ENCODE data around the gene ZYX. TPM values are rescaled to one million over a fixed set of nuclear protein-coding genes. Genes with fewer than 3 reads are reported as not detected.
A peak's percentile ranks its signal among the peaks of the same experiment; 100 is the strongest.

ZYX gene
- total and polyA plus RNA-seq, 5 donors from 2014 or later, result 81.1 to 174 (median 92.8) TPM

GRCh38 chr7:143434660-143435059 lies 53.5 kb downstream of the ZYX start:
- Histone ChIP-seq H3K36me3 (ENCODE audit: control insufficient read depth, insufficient read depth, low read length) (no peaks in the 10 kb centered on the region), H3K27ac (ENCODE audit: insufficient read depth, low read length, poor library complexity, severe bottlenecking) (no peak overlapping the region), H3K4me3 (ENCODE audit: low read depth, low read length) (no peak overlapping the region), H3K27me3 (ENCODE audit: control insufficient read depth, insufficient read depth, low read length) (peaks cover 1% of the 10 kb centered on the region), H3K9me3 (ENCODE audit: control insufficient read depth in 2 of 2, low read length in 2 of 2) (no peaks in the 10 kb centered on the region), H3K4me1 (ENCODE audit: control insufficient read depth, insufficient read depth, low read length, poor library complexity, severe bottlenecking) (no peaks in the 10 kb centered on the region)
- H3K4me1 Mint-ChIP-seq, result peaks cover 4 to 26% (median 12%) of the 10 kb centered on the region in 4 donors
- no peak overlapping the region for H3K27ac Mint-ChIP-seq
- no peaks in the 10 kb centered on the region for H3K9me3 Mint-ChIP-seq
- peaks cover 8% of the 10 kb centered on the region for H3K36me3 Mint-ChIP-seq
- no peak for ATAC-seq (ENCODE audit: low read depth in 2 of 2)
- H3K27me3 Mint-ChIP-seq, result peaks cover 46% of the 10 kb centered on the region
- H3K4me3 Mint-ChIP-seq, result no peak overlapping the region
- DNase-seq, result no peak

GRCh38 chr7:143435266-143435665 lies 54.1 kb downstream of the ZYX start:
- Mint-ChIP-seq H3K27me3 (peaks cover 48% of the 10 kb centered on the region), H3K27ac (no peak overlapping the region), H3K9me3 (no peaks in the 10 kb centered on the region), H3K4me3 (no peak overlapping the region), H3K36me3 (peaks cover 11% of the 10 kb centered on the region), H3K4me1 (peaks cover 4 to 26% (median 13%) of the 10 kb centered on the region in 4 donors)
- ATAC-seq (ENCODE audit: low read depth in 2 of 2) (no peak), DNase-seq (no peak)
- H3K36me3 ChIP-seq (ENCODE audit: control insufficient read depth, insufficient read depth, low read length), result no peaks in the 10 kb centered on the region
- H3K27me3 ChIP-seq (ENCODE audit: control insufficient read depth, insufficient read depth, low read length), result peaks cover 1% of the 10 kb centered on the region
- no peaks in the 10 kb centered on the region for H3K4me1 ChIP-seq (ENCODE audit: control insufficient read depth, insufficient read depth, low read length, poor library complexity, severe bottlenecking)
- H3K9me3 ChIP-seq (ENCODE audit: control insufficient read depth in 2 of 2, low read length in 2 of 2), result no peaks in the 10 kb centered on the region
- no peak overlapping the region for H3K27ac ChIP-seq (ENCODE audit: insufficient read depth, low read length, poor library complexity, severe bottlenecking)
- H3K4me3 ChIP-seq (ENCODE audit: low read depth, low read length), result no peak overlapping the region

GRCh38 chr7:143436325-143436946 lies 55.3 kb downstream of the ZYX start:
- no peak for ATAC-seq (ENCODE audit: low read depth in 2 of 2)
- Mint-ChIP-seq H3K9me3 (no peaks in the 10 kb centered on the region), H3K4me3 (no peak overlapping the region), H3K27me3 (peaks cover 37% of the 10 kb centered on the region), H3K4me1 (peaks cover 4 to 26% (median 13%) of the 10 kb centered on the region in 4 donors), H3K27ac (no peak overlapping the region), H3K36me3 (peaks cover 11% of the 10 kb centered on the region)
- Histone ChIP-seq H3K27ac (ENCODE audit: insufficient read depth, low read length, poor library complexity, severe bottlenecking) (no peak overlapping the region), H3K4me1 (ENCODE audit: control insufficient read depth, insufficient read depth, low read length, poor library complexity, severe bottlenecking) (no peaks in the 10 kb centered on the region), H3K36me3 (ENCODE audit: control insufficient read depth, insufficient read depth, low read length) (no peaks in the 10 kb centered on the region), H3K27me3 (ENCODE audit: control insufficient read depth, insufficient read depth, low read length) (peaks cover 1% of the 10 kb centered on the region), H3K9me3 (ENCODE audit: control insufficient read depth in 2 of 2, low read length in 2 of 2) (no peaks in the 10 kb centered on the region), H3K4me3 (ENCODE audit: low read depth, low read length) (no peak overlapping the region)
- DNase-seq, result no peak

GRCh38 chr7:143437578-143437977 lies 56.4 kb downstream of the ZYX start:
- Mint-ChIP-seq H3K36me3 (peaks cover 15% of the 10 kb centered on the region), H3K4me3 (no peak overlapping the region), H3K9me3 (no peaks in the 10 kb centered on the region), H3K27me3 (peaks cover 28% of the 10 kb centered on the region), H3K4me1 (peaks cover 4 to 26% (median 13%) of the 10 kb centered on the region in 4 donors), H3K27ac (no peak overlapping the region)
- H3K27ac ChIP-seq (ENCODE audit: insufficient read depth, low read length, poor library complexity, severe bottlenecking), result no peak overlapping the region
- no peaks in the 10 kb centered on the region for H3K9me3 ChIP-seq (ENCODE audit: control insufficient read depth in 2 of 2, low read length in 2 of 2)
- H3K36me3 ChIP-seq (ENCODE audit: control insufficient read depth, insufficient read depth, low read length), result no peaks in the 10 kb centered on the region
- peak in 1 of 2 donors; percentile 34 for ATAC-seq (ENCODE audit: low read depth in 2 of 2)
- no peaks in the 10 kb centered on the region for H3K4me1 ChIP-seq (ENCODE audit: control insufficient read depth, insufficient read depth, low read length, poor library complexity, severe bottlenecking)
- DNase-seq, result peak in 1 of 3 donors; percentile 50
- H3K4me3 ChIP-seq (ENCODE audit: low read depth, low read length), result no peak overlapping the region
- H3K27me3 ChIP-seq (ENCODE audit: control insufficient read depth, insufficient read depth, low read length), result no peaks in the 10 kb centered on the region

DNA sequence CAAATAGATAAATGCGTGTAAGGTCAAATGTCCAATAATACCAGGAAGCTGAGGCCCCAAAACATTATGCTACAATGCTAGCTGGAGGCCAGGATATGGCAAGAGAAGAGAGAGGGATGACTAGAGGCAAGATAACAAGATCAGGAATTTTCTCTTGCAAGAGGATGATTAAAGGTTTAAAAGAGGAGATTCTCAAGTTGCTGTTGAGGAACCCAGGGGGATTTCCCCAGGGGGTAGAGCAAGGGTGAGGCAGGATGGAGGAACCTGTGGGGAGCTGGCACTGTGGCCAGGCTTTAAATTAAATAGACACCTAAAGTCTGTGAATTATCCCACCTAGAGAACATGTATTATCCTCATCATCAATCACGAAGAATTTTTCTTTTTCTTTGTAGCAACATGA lies 58.7 kb downstream of the ZYX start:
- no peaks in the 10 kb centered on the region for H3K36me3 ChIP-seq (ENCODE audit: control insufficient read depth, insufficient read depth, low read length)
- no peak overlapping the region for H3K4me3 Mint-ChIP-seq
- peaks cover 11% of the 10 kb centered on the region for H3K27me3 Mint-ChIP-seq
- no peak overlapping the region for H3K27ac Mint-ChIP-seq
- DNase-seq (no peak), ATAC-seq (ENCODE audit: low read depth in 2 of 2) (no peak)
- H3K36me3 Mint-ChIP-seq, result peaks cover 15% of the 10 kb centered on the region
- H3K4me1 ChIP-seq (ENCODE audit: control insufficient read depth, insufficient read depth, low read length, poor library complexity, severe bottlenecking), result no peaks in the 10 kb centered on the region
- H3K27ac ChIP-seq (ENCODE audit: insufficient read depth, low read length, poor library complexity, severe bottlenecking), result no peak overlapping the region
- peaks cover 4 to 26% (median 13%) of the 10 kb centered on the region in 4 donors for H3K4me1 Mint-ChIP-seq
- H3K9me3 Mint-ChIP-seq, result no peaks in the 10 kb centered on the region
- no peaks in the 10 kb centered on the region for H3K9me3 ChIP-seq (ENCODE audit: control insufficient read depth in 2 of 2, low read length in 2 of 2)
- H3K4me3 ChIP-seq (ENCODE audit: low read depth, low read length), result no peak overlapping the region
- no peaks in the 10 kb centered on the region for H3K27me3 ChIP-seq (ENCODE audit: control insufficient read depth, insufficient read depth, low read length)

Other genes starting within 250 kb of the ZYX start
- not detected for gene PIP, start 249.3 kb upstream of the ZYX start, total RNA-seq
- not detected for gene PIP, start 249.3 kb upstream of the ZYX start, polyA plus RNA-seq
- gene TAS2R39, start 197.9 kb upstream of the ZYX start, total RNA-seq, result not detected
- gene TAS2R39, start 197.9 kb upstream of the ZYX start, polyA plus RNA-seq, result not detected
- gene TAS2R40, start 159.3 kb upstream of the ZYX start, total RNA-seq, result not detected
- not detected for gene TAS2R40, start 159.3 kb upstream of the ZYX start, polyA plus RNA-seq
- 475 TPM for gene GSTK1, start 117.9 kb upstream of the ZYX start, total RNA-seq
- gene GSTK1, start 117.9 kb upstream of the ZYX start, polyA plus RNA-seq, result 100 to 1,000 TPM; 589 to 845 (median 707) TPM
- gene TMEM139, start 96.4 kb upstream of the ZYX start, total RNA-seq, result 0.91 TPM
- gene TMEM139, start 96.4 kb upstream of the ZYX start, polyA plus RNA-seq, result 1 to 10 TPM in 2 of 4 donors, under 1 TPM in 2; 0.75 to 1.3 (median 1.0) TPM
- gene CASP2, start 93.0 kb upstream of the ZYX start, total RNA-seq, result 61.4 TPM
- gene CASP2, start 93.0 kb upstream of the ZYX start, polyA plus RNA-seq, result 10 to 100 TPM; 20.5 to 27.1 (median 24.1) TPM
- gene CLCN1, start 65.2 kb upstream of the ZYX start, total RNA-seq, result not detected
- gene CLCN1, start 65.2 kb upstream of the ZYX start, polyA plus RNA-seq, result under 1 TPM in 1 of 4 donors, not detected in 3; 0.05 TPM
- 0.27 TPM for gene FAM131B, start 18.6 kb upstream of the ZYX start, total RNA-seq
- under 1 TPM in 3 of 4 donors, not detected in 1; 0.14 to 0.36 (median 0.35) TPM for gene FAM131B, start 18.6 kb upstream of the ZYX start, polyA plus RNA-seq
- 5.0 TPM for gene EPHA1, start 27.5 kb downstream of the ZYX start, total RNA-seq
- 10 to 100 TPM in 1 of 4 donors, 1 to 10 TPM in 3; 1.4 to 10.3 (median 4.8) TPM for gene EPHA1, start 27.5 kb downstream of the ZYX start, polyA plus RNA-seq
- 0.42 TPM for gene TAS2R60, start 62.1 kb downstream of the ZYX start, total RNA-seq
- gene TAS2R60, start 62.1 kb downstream of the ZYX start, polyA plus RNA-seq, result under 1 TPM in 2 of 4 donors, not detected in 2; 0.19 to 0.20 TPM
- gene TAS2R41, start 96.5 kb downstream of the ZYX start, total RNA-seq, result 0.59 TPM
- not detected for gene TAS2R41, start 96.5 kb downstream of the ZYX start, polyA plus RNA-seq
- 1.2 TPM for gene CTAGE15, start 190.5 kb downstream of the ZYX start, total RNA-seq
- under 1 TPM in 2 of 4 donors, not detected in 2; 0.14 to 0.18 TPM for gene CTAGE15, start 190.5 kb downstream of the ZYX start, polyA plus RNA-seq
- gene TCAF2, start 239.6 kb downstream of the ZYX start, total RNA-seq, result 41.3 TPM
- 10 to 100 TPM; 12.7 to 13.9 (median 12.9) TPM for gene TCAF2, start 239.6 kb downstream of the ZYX start, polyA plus RNA-seq

Data from CD4-positive, CD25-positive, alpha-beta regulatory T cell (primary cell).